EH (cell line): ENCODE data around the gene NDEL1.
A peak's percentile ranks its signal among the peaks of the same experiment; 100 is the strongest.

Experiments used
- DNase-seq: peaks from one replicate; pipeline ENCODE4 v3.0.0-alpha.2; 2015; ENCODE audit warnings: low read depth

NDEL1 gene

GRCh38 chr17:8458128-8458527 lies 22.4 kb downstream of the NDEL1 start:
- no peak for DNase-seq

GRCh38 chr17:8459107-8459506 lies 23.4 kb downstream of the NDEL1 start:
- no peak for DNase-seq

DNA sequence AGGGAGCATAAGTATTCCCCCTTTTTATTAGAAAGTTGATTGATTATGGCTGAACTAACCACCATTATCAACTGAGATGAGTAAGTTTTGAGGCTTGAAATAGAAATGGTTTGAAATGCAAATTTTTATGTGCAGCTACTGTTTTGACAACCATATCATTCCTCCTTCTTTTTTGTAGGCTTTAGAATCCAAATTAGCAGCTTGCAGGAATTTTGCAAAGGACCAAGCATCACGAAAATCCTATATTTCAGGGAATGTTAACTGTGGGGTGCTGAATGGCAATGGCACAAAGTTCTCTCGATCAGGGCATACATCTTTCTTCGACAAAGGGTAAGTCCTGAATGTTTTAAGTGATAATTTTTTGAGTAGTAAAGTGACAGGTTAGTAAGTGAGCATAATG lies 24.1 kb downstream of the NDEL1 start:
- no peak for DNase-seq

GRCh38 chr17:8462564-8462963 lies 26.9 kb downstream of the NDEL1 start:
- DNase-seq: no peak

DNA sequence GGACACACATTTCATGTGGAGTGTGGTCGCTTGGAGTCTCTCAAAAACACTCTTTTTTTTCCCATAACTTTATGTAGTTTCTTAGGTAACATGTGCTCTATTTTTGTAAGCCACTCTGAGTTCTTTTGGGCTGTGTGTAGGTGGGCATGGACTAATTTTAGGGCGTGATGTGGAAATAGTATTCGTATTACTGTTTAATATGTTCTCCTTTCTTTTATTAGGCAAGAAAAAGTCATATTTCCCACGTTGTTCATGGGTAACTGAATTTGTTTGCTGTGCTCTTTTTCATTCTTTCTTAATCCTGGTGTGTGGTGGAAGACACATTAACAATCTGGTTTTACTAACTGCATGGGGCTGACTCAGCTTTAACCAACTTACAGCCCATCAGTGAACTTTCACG lies 27.4 kb downstream of the NDEL1 start:
- peak; percentile 77 for DNase-seq

DNA sequence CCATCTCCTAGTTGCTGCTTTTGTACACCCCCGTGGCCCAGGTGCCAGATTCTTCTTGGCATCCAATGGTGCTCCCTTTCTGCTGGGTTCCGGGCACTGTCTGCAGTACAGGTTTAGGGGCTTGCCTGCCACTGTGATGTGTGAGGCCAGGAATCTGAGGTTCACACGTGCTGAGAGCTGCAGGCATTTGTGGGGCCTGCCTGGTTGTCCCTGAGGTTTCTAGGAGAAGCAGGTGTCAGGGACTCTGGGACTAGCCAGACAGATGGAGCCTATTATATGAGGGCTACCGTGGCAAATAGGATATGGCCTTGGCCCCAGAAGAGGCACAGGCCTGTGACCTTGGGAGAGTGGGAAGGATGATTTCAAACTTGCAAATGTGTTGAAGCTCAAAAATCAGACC lies 29.3 kb downstream of the NDEL1 start:
- DNase-seq: no peak

DNA sequence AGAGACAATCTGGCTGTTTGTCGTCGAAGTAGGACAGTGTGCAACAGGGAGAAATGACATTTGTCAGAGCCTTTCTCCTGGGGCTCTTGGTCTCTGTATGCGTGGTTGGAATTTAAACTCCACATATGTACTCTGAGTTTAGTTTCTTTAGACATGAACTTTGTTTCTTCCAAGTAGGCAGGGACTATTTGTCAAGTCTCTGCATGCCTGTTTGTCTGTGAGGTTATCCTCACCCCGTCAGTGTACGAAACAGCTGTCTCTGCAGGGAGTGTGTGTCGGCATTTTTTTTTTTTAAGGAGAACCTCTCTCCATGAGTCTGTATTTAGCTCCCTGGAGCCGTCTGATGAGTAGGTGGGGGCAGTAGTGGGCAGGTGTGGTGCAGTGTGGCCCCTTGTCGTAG lies 29.7 kb downstream of the NDEL1 start:
- no peak for DNase-seq

GRCh38 chr17:8465759-8466158 lies 30.1 kb downstream of the NDEL1 start:
- no peak for DNase-seq

DNA sequence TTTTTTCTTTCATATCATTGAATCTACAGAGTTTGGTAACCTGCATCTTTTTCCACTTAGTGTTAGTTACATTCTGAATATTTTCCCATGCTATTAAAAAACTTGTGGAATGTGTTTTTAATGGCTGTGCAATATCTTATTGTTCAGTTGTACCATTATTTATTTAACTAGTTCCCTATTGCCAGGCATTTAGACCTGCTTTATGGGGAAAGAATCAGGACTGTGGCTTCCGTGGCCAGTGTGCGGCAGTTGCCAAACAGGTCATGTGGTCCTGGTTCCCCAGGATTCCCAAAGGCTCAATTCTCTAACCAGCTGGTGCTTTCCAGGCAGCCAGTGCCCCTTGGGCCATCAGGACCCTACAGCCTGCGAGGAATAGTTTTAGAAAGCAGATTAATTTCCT lies 30.8 kb downstream of the NDEL1 start:
- peak; percentile 91 for DNase-seq

GRCh38 chr17:8466873-8467272 lies 31.2 kb downstream of the NDEL1 start:
- no peak for DNase-seq

DNA sequence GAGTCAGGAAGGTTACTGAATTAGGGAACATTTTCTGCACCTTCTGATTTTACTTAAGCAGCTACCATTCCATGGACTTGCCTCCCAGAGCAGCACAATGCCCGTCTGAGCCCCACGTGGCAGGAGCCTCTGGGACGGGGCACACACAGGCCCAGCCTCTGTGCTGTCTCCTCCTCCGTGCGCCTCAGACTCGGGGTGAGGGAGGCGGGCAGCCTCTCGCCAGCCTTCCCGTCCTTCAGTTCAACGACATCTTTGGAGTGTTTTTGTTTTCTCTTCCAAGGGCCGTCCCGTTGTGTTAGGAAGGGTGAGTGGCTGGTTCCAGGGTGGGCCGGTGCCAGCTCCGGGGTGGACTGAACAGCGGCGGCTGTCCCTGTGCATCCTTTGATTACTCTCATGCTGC lies 31.8 kb downstream of the NDEL1 start:
- DNase-seq: no peak

GRCh38 chr17:8468127-8468526 lies 32.4 kb downstream of the NDEL1 start:
- no peak for DNase-seq

DNA sequence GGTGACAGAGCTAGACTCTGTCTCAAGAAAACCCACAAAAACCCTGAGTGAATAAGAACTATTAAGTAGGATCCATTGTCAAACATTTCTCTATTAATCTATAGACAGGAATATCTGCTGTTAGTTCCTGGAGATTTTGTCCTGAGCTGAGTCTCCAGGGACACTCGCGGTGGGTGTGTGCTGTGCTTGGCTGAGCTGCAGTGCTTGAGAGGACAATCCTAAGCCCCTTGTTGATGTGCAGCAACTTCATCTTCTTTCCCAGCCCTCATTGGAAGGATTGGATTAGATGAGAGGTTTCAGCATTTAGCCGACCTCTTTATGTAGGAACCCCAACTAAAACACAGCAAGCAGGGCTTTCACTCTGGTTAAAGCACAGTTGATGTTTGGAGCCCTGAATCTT lies 33.3 kb downstream of the NDEL1 start:
- no peak for DNase-seq

DNA sequence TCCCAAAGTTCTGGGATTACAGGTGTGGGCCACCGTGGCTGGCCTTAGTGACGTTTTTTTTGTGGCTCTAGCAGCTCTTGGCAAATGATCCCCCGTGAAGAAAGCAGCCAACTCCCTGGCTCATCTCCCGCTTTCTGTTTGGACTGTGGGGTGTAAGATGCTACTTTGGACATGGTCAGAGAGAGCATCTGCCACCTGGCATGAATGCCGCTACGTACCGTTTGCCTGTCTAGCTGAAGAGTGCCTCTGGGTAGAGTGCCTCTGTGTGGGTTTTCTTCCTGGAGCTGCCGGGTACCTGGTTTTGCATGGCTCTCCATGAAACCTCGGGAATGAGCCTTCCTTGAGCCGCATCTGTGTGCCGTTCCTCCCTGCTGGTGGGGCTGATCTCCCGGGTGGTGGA lies 34.3 kb downstream of the NDEL1 start:
- DNase-seq: no peak

GRCh38 chr17:8470447-8471047 lies 34.9 kb downstream of the NDEL1 start:
- DNase-seq: no peak

- no peak for DNase-seq
Measured at GRCh38 chr17:8472663-8473062, 37.0 kb downstream of the NDEL1 start.

DNA sequence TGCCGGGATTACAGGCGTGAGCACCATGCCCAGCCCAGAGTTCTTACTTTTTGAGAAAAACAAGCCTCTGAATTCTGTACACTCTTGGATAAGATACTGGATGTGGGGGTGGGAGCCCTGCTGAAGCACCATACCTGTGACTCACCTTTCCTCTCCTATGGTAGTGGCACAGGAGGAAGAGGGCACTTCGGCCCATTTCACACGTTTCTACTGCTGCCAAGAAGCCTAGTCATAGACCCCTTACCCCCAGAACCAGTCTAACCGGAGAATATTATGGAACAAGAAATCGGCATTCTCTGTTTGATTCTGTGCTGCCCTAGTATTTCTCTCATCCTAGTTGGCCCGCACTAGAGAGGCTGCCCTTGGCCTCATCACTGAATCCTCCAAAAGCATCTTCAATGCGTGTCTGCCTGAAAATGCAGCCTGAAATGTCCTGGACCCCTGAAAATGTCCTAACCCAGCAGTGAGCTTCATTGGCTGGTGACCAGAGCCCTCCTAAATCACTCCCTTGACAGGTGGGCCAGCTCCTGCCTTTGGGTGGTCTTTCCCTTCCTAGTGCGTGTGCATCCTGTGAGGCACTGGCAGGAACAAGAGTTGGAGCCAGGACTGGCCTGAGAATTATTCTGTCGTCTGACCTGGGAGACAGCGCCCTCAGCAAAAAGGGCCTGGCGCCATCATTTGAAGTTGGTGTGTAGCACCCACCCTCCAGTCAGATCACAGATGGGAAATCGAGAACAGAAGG lies 37.9 kb downstream of the NDEL1 start:
- no peak for DNase-seq

DNA sequence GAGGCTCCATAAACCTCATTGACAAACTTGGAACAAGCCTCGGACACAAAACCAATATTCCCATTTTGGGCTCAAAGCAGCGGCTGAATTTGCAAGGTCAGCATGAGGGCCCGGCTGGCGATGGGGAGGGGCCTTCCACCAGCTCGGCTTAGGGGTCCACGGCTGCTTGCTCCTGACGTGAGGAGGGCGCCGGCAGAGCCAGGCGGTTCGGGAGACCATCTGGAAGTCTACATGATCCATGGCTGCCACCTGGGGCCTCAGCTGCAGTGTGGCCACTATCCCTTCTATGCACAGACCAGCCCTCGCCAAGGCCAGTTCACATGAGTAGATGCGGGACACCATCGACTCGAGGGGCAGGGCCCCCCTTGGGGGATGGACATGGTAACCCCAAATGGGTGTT lies 39.1 kb downstream of the NDEL1 start:
- DNase-seq: no peak

GRCh38 chr17:8475227-8475626 lies 39.5 kb downstream of the NDEL1 start:
- no peak for DNase-seq

DNA sequence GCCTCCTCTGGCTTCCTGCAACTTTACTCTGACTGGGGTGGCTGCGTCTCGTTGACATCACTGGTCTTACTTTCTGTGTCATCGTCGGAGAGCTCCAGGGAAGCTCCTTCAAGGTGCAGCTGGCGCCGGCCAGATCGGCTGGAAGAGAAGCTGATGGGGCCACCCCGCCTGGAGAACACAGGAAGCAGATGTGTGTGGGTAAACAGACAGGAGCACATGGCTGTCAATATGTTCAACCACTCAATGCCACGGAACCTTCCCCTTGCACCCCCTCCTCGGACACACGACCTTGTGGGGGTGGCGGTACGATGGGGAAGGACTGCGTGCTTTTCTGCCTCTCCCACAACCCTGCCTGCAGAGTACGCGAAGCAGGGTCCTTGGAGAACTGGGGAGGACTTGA lies 40.1 kb downstream of the NDEL1 start:
- DNase-seq: no peak

DNA sequence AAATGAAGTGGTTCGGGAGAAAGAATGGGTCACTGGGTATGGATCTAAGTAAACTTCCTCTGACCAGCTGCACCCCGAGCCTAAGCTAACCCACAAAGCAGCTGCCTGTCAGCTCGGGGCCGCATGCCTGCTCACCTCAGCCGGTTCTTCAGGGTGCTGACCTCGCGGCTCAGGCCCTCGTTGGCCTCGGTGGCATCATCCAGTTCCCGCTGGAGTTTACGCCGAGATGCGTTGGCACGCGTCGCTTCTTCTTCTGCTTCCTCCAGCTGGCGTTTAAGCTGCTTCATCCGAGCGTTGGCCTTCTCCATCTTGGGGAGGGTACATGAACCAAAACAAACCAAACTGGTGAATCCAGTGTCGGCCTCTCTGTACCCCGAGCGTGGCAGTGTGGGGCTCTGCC lies 41.1 kb downstream of the NDEL1 start:
- DNase-seq: no peak

GRCh38 chr17:8477171-8477570 lies 41.5 kb downstream of the NDEL1 start:
- DNase-seq: no peak

- no peak for DNase-seq
Measured at GRCh38 chr17:8477715-8478441, 42.2 kb downstream of the NDEL1 start.
